HG03139 (cell line): ENCODE data around the gene SFTPB.
"Not testable (repeated sequence)": the region's sequence is repeated elsewhere in the genome, so short reads cannot be mapped to it uniquely, and the experiment has no call there.

Source experiments
- ATAC-seq: cut with Tn5 transposase; IDR thresholded peaks from one replicate; pipeline ENCODE4 v1.9.1; 2021; ENCODE audit not compliant: unreplicated experiment

The SFTPB gene

GRCh38 chr2:85668009-85668856 is at the start of gene SFTPB:
Gene SFTPB (minus strand): TSS chr2:85668199. CDS start chr2:85668183, 16 bp downstream.
- ATAC-seq = no peak

- no peak for ATAC-seq
These were observed 49.5 kb upstream of the SFTPB start for GRCh38 chr2:85717308-85718008.

GRCh38 chr2:85716346-85716914 is 48.4 kb upstream of the SFTPB start:
- ATAC-seq = no peak

GRCh38 chr2:85714841-85715240 is 46.8 kb upstream of the SFTPB start:
- no peak for ATAC-seq

- ATAC-seq = not testable (repeated sequence)
These were observed 46.4 kb upstream of the SFTPB start for GRCh38 chr2:85714421-85714820.

- no peak for ATAC-seq
These were observed 45.8 kb upstream of the SFTPB start for GRCh38 chr2:85713836-85714235.

GRCh38 chr2:85712849-85713612 is 45.0 kb upstream of the SFTPB start:
- no peak for ATAC-seq

- ATAC-seq = no peak
These were observed 44.3 kb upstream of the SFTPB start for GRCh38 chr2:85712336-85712735.

GRCh38 chr2:85711578-85712060 is 43.6 kb upstream of the SFTPB start:
- ATAC-seq = no peak

- ATAC-seq = no peak
These were observed 42.9 kb upstream of the SFTPB start for GRCh38 chr2:85710687-85711577.

- ATAC-seq = no peak
These were observed 41.4 kb upstream of the SFTPB start for GRCh38 chr2:85709401-85709811.

GRCh38 chr2:85708641-85709040 is 40.6 kb upstream of the SFTPB start:
- no peak for ATAC-seq

GRCh38 chr2:85707304-85707703 is 39.3 kb upstream of the SFTPB start:
- ATAC-seq = no peak

GRCh38 chr2:85706599-85707296 is 38.7 kb upstream of the SFTPB start:
- no peak for ATAC-seq

GRCh38 chr2:85706063-85706462 is 38.1 kb upstream of the SFTPB start:
- no peak for ATAC-seq

- ATAC-seq = no peak
These were observed 37.7 kb upstream of the SFTPB start for GRCh38 chr2:85705680-85706039.

- no peak for ATAC-seq
These were observed 37.0 kb upstream of the SFTPB start for GRCh38 chr2:85704800-85705679.

GRCh38 chr2:85704038-85704437 is 36.0 kb upstream of the SFTPB start:
- ATAC-seq = no peak

- ATAC-seq = no peak
These were observed 35.3 kb upstream of the SFTPB start for GRCh38 chr2:85703329-85703728.
